ENCODE results near the gene COQ7. TPM values are rescaled to one million over a fixed set of nuclear protein-coding genes. Genes with fewer than 3 reads are reported as not detected.

COQ7 gene
- total and polyA plus RNA-seq, 2 of the 4 experiments (the other 2 are of a cell fraction), result 10.9 to 13.6 TPM

- TF ChIP-seq, protein P1, sequence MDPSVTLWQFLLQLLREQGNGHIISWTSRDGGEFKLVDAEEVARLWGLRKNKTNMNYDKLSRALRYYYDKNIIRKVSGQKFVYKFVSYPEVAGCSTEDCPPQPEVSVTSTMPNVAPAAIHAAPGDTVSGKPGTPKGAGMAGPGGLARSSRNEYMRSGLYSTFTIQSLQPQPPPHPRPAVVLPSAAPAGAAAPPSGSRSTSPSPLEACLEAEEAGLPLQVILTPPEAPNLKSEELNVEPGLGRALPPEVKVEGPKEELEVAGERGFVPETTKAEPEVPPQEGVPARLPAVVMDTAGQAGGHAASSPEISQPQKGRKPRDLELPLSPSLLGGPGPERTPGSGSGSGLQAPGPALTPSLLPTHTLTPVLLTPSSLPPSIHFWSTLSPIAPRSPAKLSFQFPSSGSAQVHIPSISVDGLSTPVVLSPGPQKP (IDR thresholded peaks at IDR 0.05; ENCODE audit: borderline replicate concordance, low read depth, low read length), result no peak
- TF ChIP-seq BHLHE40 (IDR thresholded peaks at IDR 0.05; ENCODE audit: low read depth, low read length), result no peak
- no peak for TF ChIP-seq SMC3 (IDR thresholded peaks at IDR 0.05; ENCODE audit: low read depth, low read length)
These were observed 41.9 kb downstream of the COQ7 start (continued) for GRCh38 chr16:19109288-19109664.
